GM12878 (cell line): ENCODE measurements around the gene PDE10A.

Experiments
- BRCA1 ChIP-seq: IDR thresholded peaks from 2 replicates; pipeline ENCODE4 v1.6.1; 2011; ENCODE audit warnings: low read depth, low read length, improper control_type of control experiment
- CBX3 ChIP-seq: fragments of 200-600 bp; sonication (generic); IDR thresholded peaks from 2 replicates; pipeline ENCODE4 v1.6.1; 2016; ENCODE audit warnings: low read depth, borderline replicate concordance
- CTCF ChIP-seq, 3 experiments: IDR thresholded peaks in 2 of 3; conservative IDR thresholded peaks in 1 of 3; 2 replicates each; pipeline ENCODE4 v1.5.1; 2011; ENCODE audit warnings: low read depth in 3 of 3, low read length in 3 of 3, mild to moderate bottlenecking in 3 of 3, control low read depth in 2 of 3, moderate library complexity in 2 of 3, inconsistent platforms in 1 of 3, mixed read lengths in 1 of 3; ENCODE audit not compliant: control insufficient read depth in 2 of 3, insufficient read depth in 1 of 3; ENCODE audit errors: extremely low read depth in 1 of 3
- EGR1 ChIP-seq, 2 experiments: IDR thresholded peaks; 1 replicate in 1 of 2; 2 replicates in 1 of 2; pipeline ENCODE4 v1.6.1; 2011 to 2012; ENCODE audit warnings: low read depth in 2 of 2, low read length in 2 of 2, borderline replicate concordance in 1 of 2, mild to moderate bottlenecking in 1 of 2, moderate library complexity in 1 of 2
- EP300 ChIP-seq, 2 experiments: fragments of 150-350 bp in 1 of 2; IDR thresholded peaks; 2 replicates each; pipeline ENCODE4 v1.6.1; 2011 to 2012; ENCODE audit warnings: low read depth in 2 of 2, low read length in 2 of 2, borderline replicate concordance in 1 of 2, improper control_type of control experiment in 1 of 2, inconsistent platforms in 1 of 2; ENCODE audit not compliant: control insufficient read depth in 1 of 2
- FOXK2 ChIP-seq: fragments of 450-650 bp; IDR thresholded peaks from 2 replicates; pipeline ENCODE4 v1.6.1; 2017; ENCODE audit warnings: mild to moderate bottlenecking, moderate library complexity
- POLR2A ChIP-seq: IDR thresholded peaks from 2 replicates; pipeline ENCODE4 v1.6.1; 2011; ENCODE audit warnings: low read depth, mild to moderate bottlenecking, low read length
- RCOR1 ChIP-seq: conservative IDR thresholded peaks from 2 replicates; pipeline ENCODE4 v1.6.1; 2012; ENCODE audit warnings: low read depth, low read length, improper control_type of control experiment
- SMAD1 ChIP-seq: fragments of 450-650 bp; IDR thresholded peaks from 2 replicates; pipeline ENCODE4 v1.6.1; 2018; ENCODE audit warnings: mild to moderate bottlenecking, low read depth; ENCODE audit not compliant: partially characterized antibody

GRCh38 chr6:165594584-165595333 lies 68.3 kb downstream of the PDE10A start:
- TF ChIP-seq CTCF (IDR thresholded peaks at IDR 0.05 in 2 of 3, conservative IDR thresholded peaks at IDR 0.05 in 1 of 3; ENCODE audit: control insufficient read depth in 2 of 3, extremely low read depth in 1 of 3, insufficient read depth in 1 of 3, low read depth in 3 of 3, low read length in 3 of 3) (no peak), EP300 (IDR thresholded peaks at IDR 0.05; ENCODE audit: borderline replicate concordance in 1 of 2, control insufficient read depth in 1 of 2, low read depth in 2 of 2, low read length in 2 of 2) (no peak), RCOR1 (no peak), BRCA1 (no peak), POLR2A (no peak), CBX3 (no peak), FOXK2 (no peak), SMAD1 (no peak), EGR1 (IDR thresholded peaks at IDR 0.05; ENCODE audit: borderline replicate concordance in 1 of 2, low read depth in 2 of 2, low read length in 2 of 2) (no peak)
